H1 (cell line): ENCODE data around the gene NALF2. TPM values are rescaled to one million over a fixed set of nuclear protein-coding genes. Genes with fewer than 3 reads are reported as not detected.

Source experiments
- polyA plus RNA-seq, 7 experiments: library from polyadenylated mRNA; depleted of rRNA in 3 of 7; stranded (reverse) in 5 of 7; unstranded in 2 of 7; fragments of >200 nt in 5 of 7; fragments of 200-250 nt in 2 of 7; gene quantifications; 1 replicate in 5 of 7; 2 replicates in 1 of 7; 4 replicates in 1 of 7; pipeline versions ENCODE4 v1.2.1 to v1.2.3, GENCODE V29; 2011 to 2013; ENCODE audit warnings: missing spikeins in 2 of 7, mixed read lengths in 2 of 7
- total RNA-seq: library from RNA; stranded (reverse); fragmentation: NEBNext Ultra II Directional; extraction: Animal tissue kit (Norgen Biotek cat#: 25700); gene quantifications from 2 replicates; pipeline ENCODE4 v1.2.1, GENCODE V29; 2021

The NALF2 gene
- total and polyA plus RNA-seq, 2 of the 8 experiments (the other 6 are each of a cell fraction or from before 2014, with no cell fraction given) = 7.5 to 15.6 TPM

Other genes starting within 250 kb of the NALF2 start
- gene EDA, start 111.8 kb downstream of the NALF2 start, total RNA-seq = 10.1 and 10.5 TPM in 2 replicates
- gene EDA, start 111.8 kb downstream of the NALF2 start, polyA plus RNA-seq (2011; rRNA removed) = 7.5 and 7.8 TPM in 2 replicates